Sigmoid colon (tissue), 4 donors: Measurements from ENCODE around the gene ARAF.

Source experiments
- CTCF ChIP-seq, 4 experiments: fragments of 450-650 bp in 3 of 4; fragments of 200-600 bp in 1 of 4; IDR thresholded peaks; one replicate each; pipeline ENCODE4 v1.5.1; 2016 to 2019; ENCODE audit warnings: antibody characterized with exemption in 4 of 4, mild to moderate bottlenecking in 3 of 4, moderate library complexity in 2 of 4
- EP300 ChIP-seq, 4 donors: sonication (generic); formaldehyde crosslinking; IDR thresholded peaks; one replicate each; pipeline ENCODE4 v1.6.1; 2017; ENCODE audit warnings: antibody characterized with exemption in 4 of 4
- POLR2A ChIP-seq, 2 donors: fragments of 450-650 bp; IDR thresholded peaks; one replicate each; pipeline ENCODE4 v1.6.1; 2016; ENCODE audit warnings: antibody characterized with exemption in 2 of 2, mild to moderate bottlenecking in 2 of 2, moderate library complexity in 2 of 2

GRCh38 chrX:47523713-47524166 lies 37.3 kb upstream of the ARAF start:
- TF ChIP-seq CTCF (IDR thresholded peaks at IDR 0.05) (no peak), POLR2A (IDR thresholded peaks at IDR 0.05) (no peak), EP300 (IDR thresholded peaks at IDR 0.05) (no peak)
